Umbilical cord (tissue), 2 donors: ENCODE data around the gene TXN2. TPM values are rescaled to one million over a fixed set of nuclear protein-coding genes. Genes with fewer than 3 reads are reported as not detected.

Experiments used
- DNase-seq: peaks from one replicate; pipeline ENCODE4 v3.0.0-alpha.2; 2015; ENCODE audit warnings: low spot score
- total RNA-seq: library from RNA; depleted of rRNA; stranded (reverse); fragments of >200 nt; gene quantifications from one replicate; pipeline ENCODE4 v1.2.3, GENCODE V29; 2014; ENCODE audit warnings: low replicate concordance; ENCODE audit not compliant: insufficient read depth

Gene TXN2
- total RNA-seq, 1 donor from 2014 or later: 15.2 TPM

DNA sequence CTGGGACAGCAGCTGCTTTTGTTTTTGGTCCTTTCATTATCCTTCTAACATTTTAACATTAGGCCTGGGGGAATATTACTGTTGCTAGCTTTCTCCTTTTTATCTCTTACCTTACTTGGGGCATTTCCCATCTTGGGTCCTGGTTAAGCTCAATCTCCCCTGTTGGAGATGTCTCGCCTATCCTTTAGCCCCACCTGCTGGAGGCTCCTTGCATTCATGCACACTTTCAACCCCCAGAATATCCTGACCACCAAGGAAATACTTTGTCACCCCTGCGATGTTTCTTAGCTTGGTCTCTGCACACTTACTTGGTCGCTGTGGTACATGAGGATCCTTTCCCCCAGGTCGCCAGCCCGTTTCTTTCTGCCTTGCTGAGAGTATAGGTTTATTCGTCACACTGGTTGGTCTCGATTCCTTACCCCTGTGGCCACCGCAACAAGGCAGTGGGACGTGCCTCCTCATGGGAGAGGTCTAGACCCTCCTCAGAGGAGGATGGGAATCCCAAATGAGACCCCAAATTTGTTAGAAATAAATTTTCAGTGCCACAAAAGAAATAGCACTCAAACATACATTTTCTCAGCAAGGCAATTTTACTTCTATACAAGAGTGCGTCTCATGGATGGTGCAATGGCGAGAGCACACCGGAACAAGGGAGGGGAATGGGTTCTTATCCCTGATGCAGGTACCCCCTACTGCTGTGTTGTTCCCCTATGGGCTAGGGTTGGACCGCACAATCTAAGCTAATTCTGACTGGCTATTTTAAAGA, 5.4 kb upstream of the TXN2 start:
- no peak for DNase-seq

DNA sequence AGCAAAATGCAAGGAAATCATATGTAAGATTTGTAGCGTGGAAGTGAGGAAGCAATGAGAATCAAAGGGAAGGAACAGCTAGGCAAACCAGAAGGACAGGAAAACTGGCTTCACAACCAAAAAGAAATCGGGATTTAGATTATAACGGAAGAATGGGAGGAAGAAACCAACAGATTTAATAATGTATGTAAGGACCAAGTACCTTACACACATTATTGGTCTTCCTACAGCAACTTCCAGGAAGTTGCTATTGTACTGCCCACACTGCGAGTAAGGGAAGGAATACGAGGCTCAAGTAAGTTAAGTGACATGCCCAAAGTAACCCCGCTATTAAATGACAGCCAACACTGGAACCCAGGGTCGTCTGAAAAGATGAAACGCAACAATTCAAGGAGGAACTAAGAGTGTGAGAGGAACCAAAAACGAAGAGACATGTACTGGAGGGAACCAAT, 473 bp downstream of the TXN2 start:
- no peak for DNase-seq

DNA sequence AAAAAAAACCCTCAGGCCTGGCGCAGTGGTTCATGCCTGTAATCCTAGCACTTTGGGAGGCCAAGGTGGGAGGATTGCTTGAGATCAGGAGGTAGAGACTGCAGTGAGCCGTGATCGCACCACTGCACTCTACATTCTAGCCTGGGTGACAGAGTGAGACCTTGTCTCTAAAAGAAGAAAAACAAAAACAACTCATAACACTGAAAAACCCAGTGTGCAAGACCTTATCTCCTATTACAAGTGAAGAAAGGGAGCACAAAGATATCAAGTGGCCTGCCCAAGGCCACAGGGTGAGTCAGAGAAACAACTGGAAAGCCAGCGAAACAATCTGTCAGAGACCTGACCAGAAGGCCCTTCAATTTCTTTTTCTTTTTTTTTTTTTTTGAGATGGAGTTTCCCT, 2.5 kb downstream of the TXN2 start:
- no peak for DNase-seq

DNA sequence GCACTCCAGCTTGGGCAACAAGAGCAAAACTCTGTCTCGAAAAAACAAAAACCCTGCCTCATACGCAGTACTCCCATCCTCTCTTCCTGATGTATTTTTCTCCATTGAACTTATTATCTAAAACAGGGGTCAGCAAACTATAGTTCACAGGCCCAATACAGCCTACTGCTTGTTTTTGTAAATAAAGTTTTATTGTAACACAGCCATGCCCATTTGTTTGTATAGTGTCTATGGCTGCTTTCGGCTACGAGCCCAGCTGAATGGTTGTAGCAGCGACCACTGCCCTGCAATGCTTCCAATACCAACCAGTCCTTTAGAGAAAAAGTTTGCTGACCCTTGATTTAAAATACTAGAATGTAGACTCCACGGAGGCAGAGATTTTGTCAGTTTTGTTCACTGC, 6.1 kb downstream of the TXN2 start:
- no peak for DNase-seq

DNA sequence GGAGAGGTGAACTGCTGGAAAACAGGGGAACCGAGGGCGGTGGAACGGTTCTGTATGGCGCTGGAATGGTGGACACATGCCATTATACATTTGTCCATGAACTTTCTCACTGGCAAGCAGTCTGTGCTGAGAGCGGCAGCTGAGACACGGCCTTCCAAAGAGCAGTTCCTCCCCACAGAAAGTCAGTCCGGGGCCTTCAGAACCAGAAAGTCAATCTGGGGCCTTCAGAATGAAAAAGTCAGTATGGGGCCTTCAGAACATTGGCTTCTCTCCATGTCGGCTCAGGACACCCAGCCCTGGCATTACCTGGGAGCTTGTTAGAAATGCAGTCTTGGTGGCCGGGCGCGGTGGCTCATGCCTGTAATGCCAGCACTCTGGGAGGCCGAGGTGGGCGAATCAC, 8.8 kb downstream of the TXN2 start:
- DNase-seq: no peak

DNA sequence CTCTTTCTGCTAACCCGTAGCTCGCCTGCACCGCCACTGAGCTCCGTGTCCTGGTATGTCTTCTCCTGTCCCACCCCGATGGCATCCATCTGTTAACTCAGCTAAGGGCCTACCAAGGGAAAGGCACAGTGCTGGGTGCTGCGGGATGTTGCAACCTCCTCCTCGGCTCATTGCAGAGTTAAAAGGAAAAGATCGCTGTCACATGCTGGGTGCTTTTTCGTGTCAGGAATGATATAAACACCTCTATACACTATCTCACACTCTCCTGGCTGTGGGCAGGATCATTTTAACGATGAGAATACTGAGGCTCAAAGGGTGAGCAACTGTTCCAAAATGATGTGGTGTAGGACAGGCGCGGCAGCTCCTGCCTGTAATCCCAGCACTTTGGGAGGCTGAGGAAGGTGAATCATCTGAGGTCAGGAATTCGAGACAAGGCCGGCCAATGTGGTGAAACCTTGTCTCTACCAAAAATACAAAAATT, 10.1 kb downstream of the TXN2 start:
- DNase-seq: no peak

DNA sequence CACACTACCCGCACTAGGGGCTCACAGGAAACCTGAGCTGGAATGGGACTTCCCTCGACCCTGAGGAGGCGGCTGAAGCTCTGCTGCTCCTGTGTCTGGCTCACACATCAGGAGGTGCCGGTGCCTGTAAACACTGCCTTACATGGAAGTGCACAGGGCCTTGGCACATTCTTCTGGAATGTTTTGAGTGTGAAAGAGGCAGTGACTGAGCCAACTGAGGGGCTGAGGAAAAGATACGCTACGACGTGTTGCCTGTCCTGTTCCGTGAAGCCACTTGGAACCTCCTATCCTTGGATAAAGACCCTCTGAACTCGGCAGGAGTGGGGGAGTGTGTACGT, 10.5 kb downstream of the TXN2 start:
- DNase-seq: no peak

DNA sequence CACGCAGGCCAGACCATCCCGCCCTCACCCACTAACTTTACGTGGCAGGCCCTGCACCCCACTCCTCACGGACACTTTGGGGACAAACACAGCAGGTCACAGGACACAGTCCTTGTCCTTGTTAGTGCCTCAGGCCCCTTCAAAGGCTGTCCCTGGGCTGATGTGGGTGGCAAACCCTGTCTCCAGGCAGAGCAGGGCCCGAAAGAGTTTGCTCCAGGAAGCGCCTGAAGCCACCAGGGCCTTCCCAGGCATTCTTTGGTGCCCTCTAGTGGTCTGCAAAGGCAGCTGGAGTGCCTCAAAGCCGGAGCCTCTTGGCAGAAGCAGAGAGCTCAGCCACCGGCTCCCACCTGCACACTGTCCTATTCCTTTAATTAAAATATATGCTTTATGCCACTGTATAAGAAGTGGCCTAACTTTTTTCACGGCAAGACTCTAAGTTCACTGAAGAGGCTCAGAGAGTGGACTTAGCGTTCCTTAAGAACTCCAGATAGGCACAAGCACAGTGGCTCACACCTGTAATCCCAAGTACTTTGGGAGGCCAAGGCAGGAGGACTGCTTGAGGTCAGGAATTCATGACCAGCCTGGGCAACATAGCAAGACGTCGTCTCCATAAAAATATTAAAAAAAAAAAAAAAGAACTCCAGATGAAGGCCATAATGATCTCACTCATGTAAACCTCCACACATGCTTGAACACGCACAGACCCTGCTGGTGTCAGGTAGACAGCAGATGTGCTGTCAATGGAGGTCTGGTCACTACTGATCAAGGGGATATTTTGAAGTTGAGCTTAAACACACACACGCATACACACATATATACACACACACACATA, 11.1 kb downstream of the TXN2 start:
- peak; percentile 92 for DNase-seq

DNA sequence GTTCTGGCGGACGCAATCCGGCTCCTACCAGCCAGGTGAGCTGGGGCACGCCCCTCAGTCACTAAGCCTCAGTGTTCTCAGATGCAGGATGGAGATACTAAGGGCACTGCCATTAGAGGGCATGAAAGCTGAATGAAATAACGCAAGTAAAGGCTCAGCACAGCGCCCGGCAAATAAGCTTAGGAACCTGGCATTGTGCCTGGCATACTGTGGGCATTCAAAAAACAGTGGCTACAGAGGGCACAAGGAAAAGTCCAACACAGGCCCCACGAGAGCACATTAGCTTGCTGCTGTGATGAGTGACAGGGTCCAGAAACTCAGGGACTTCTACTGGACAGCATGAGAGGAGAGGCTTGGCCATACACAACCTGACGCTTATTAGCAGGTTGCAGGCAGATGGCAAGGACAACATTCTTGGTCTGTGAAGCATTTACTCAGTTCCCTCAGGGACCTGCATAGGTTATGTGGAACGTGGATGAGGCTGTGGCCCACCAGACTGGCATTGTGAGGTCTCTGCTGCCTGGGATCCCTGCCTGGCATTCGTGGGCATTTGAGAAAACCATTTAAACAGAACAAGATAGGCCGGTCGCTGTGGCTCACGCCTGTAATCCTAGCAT, 12.2 kb downstream of the TXN2 start:
- no peak for DNase-seq

DNA sequence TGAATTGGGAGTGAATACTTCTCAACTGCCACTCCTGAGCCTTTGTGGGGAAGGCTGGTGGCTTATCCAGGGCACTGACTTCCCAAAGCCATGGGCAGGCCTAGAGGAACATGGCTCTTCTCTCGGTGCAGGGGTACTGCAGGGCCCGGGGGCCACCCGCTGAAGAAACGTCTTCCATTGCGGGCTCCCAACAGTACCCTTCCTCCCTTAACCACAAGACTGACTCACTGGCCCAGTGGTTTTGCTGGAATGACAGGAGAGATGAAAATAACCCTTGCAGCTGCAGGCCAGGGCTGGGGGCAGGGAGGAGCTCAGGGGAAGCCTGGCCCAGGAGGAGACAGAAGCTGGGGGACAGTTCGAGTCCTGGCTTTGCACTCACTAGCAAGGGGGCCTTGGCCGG, 13.5 kb downstream of the TXN2 start:
- no peak for DNase-seq

DNA sequence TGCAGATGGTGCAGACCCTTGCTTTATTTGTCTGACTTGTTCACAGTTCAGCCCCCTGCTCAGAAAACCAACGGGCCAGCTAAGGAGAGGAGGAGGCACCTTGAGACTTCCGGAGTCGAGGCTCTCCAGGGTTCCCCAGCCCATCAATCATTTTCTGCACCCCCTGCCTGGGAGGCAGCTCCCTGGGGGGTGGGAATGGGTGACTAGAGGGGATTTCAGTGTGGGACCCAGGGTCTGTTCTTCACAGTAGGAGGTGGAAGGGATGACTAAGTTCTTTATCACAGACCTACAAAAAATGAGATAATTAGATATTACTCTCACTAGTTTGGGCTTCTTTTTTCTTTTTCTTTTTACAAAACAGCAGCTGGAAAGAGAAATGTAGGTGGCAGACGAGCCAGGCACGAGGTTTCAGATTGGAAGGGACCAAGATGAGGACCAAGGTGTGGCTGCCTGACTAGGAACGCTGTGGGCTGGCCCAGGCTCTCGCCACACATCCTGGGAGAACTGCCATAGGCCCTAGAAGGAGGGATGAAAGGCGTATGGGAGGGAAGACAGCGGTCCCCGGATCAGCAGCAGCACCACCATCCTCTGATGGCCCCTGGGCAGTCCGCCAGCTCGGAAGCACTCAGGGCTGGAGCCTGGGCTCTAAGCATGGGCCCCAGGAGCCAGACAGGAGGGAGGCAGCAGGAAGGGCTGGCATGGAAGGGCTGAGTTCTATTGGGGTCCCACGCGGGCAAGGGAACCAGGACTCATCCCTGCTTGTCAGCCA, 14.2 kb downstream of the TXN2 start:
- DNase-seq: peak; percentile 77

DNA sequence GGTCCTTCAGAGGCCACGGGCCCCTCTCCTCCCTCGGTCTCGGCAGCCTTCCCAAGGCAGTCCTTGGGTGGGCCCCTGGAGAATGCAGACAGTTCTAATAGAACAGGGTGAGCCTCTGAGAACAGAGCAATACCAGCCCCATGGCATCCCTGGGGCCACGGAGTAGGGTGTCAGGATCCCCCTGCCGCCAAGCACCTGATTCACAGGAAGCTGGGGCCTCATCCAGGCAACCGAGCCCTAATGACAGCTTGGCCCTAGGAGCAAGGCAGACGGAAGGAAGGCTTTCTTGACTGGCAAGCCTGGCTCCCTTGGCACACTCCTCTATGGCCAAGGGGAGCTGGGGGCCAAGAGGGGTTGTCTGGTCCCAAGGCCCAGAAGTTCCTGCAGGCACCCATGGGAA, 15.2 kb downstream of the TXN2 start:
- DNase-seq: no peak

DNA sequence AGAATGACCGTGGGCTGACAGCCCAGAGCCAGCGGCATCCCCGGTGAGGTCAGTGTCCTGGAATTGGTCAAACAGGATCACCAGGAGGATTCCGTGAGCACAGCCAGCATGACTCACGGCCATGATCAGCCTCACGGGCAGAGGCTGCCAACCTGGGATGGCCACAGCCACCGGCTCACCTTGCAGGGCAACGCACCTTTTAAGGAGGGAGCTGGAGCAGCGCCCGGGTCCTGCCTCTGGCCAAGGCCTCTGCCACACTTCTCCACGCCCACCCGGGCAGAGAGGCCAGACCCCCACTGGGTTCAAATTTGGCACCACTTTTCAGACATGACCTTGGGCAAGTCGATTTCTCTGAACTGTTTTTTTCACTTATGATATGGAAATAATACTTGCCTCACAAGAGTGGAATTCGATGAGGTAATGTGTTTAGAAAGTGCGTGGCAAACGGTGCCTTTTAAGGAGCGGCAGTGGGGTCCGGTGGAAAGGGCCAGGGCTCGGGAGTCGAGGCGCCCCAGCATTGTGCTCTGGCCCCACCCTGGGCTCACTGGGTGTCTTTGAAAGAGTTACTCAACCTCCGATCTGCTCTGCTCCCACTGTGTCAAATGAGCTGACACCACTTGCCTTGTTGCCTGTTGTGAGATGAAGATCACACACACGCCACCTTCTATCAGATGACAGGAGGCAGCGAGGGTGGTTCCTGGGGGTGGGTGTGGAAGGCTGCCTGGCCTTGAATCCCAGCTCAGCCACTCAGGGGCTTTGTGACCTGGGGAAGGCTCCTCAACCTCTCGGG, 16.0 kb downstream of the TXN2 start:
- peak; percentile 67 for DNase-seq

DNA sequence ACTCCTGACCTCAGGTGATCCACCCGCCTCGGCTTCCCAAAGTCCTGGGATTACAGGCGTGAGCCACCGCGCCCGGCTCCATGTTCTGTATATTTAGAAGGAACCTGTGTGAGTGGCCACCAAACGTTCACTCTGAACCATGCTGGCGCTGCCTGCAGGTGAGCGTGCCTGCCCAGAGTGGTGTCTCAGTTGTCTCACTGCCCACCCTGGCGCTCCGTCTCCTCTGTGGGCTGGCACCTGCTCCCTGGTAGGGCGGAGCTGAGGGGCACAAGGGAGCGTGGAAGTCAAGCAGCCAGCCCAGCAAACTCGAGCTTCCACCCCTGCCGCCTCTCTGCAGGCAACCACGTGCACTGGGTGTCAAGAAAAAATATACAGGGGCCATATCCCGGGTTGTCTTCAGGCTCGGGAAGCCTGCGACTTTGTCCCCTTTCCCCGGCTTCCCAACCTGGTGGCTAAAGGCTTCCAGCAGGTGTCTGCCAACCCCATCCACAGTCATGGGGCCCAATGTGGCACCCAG, 16.7 kb downstream of the TXN2 start:
- no peak for DNase-seq

DNA sequence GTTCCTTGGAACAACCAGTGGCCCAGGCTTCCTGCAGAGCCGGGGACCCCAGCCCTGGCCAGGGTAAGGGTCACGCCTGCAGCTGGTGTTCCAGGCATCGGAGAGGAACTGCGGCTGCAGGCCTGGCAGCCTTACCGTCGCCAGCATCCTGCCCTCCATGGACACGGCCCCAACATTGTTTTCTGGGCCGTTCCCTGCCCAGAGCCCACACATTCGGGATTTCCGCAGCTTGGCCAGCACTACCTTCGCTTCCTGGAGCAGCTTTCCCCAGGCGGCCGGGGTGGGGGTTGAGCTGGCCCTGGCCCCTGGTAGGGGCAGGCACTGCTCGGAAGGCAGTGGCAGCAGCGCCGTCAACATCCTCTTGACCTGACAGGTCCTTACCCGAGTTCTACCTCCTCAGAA, 17.7 kb downstream of the TXN2 start:
- DNase-seq: no peak

DNA sequence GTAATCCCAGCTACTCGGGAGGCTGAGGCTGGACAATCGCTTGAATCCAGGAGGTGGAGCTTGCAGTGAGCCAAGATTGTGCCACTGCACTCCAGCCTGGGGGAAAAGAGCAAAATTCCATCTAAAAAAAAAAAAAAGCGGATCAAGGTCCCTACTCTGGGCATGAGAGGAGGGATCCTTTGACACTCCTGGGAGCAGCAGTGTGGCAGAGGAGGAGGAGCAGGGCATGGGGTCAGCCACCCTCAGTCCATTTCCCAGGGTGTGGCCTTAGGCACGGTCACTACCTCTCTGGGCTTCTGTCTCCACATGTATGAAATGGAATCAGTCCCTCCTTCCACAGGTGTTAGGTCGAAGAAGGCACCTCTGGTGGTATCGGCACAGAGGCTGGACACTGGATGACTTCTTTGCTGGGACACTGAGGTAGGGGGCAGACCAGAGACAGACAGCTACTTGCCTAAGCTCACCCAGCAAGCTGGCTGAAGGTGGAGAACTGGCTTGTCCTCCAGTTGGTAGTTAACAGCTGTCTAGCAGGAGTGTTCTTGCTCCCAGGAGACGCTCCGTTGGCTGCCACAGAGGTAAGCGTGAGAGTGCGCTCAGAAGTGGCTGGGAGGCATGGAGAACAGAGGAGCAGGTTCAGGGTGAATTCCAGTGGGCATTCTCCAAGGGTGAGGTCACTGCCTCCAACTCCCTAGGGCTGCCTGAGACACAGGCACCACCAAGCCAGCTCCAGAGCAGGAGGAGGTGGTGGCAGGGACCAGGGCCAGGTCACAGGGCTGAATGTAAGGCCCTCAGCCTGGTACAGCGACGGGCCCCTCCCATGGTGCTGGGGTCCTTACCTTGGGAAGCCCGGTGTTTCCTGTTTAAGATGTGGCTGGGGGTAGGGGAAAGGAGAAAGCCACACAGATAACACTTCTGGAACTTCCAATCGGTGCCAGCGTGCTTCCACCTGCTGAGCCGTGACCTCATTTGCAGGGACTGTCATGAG, 19.5 kb downstream of the TXN2 start:
- peak; percentile 81 for DNase-seq

DNA sequence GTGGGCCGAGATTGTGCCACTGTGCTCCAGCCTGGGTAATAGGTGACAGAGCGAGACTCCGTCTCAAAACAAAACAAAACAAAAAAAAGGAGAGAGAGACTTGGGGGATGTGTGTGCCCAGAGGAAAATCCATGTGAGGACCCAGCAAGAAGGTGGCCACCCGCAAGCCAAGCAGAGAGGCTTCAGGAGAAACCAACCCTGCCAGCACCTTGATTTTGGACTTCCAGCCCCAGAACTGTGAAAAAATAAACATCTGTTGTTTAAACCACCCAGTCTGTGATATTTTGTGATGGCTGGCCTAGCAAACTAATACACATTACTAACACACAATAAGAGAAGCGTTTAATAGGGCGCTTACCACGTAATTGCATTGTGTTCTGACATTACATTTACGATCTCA, 21.2 kb downstream of the TXN2 start:
- DNase-seq: no peak

DNA sequence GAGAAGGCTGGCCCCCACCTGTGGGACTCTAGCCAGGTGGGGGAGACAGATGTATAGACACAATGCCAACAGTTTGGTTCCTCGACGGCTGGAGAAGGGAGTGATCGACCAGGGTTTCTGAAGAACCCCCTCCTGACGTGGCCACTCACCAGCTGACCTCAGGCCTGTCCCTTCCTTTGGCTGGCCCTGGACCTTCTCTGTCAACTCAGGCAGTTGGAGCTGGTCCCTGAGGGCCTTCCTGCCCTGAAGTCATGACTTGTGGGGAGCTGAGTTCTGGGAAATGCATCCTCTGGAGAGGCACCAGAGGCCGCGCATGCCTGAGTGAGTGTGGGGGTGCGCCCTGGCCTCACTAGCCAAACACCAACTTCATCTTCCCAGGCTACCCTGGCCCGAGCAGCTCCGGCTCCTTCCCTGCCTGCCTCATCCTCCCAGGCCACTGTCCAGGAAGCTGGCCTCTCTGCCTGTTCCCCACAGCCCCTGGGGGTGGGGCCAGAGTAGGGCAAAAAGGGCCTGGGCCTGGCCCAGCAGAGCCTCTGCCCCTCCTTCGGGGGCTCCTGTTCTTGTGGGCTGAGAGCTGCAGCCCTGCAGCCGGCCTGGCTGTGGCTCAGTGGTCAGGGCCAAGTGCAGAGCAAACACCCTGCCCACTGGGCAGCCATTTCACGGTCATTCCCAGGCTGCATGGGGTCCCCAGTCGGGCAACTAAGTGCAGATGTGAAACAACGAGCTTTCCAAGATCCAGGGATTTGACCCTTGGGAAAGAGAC, 23.6 kb downstream of the TXN2 start:
- no peak for DNase-seq

DNA sequence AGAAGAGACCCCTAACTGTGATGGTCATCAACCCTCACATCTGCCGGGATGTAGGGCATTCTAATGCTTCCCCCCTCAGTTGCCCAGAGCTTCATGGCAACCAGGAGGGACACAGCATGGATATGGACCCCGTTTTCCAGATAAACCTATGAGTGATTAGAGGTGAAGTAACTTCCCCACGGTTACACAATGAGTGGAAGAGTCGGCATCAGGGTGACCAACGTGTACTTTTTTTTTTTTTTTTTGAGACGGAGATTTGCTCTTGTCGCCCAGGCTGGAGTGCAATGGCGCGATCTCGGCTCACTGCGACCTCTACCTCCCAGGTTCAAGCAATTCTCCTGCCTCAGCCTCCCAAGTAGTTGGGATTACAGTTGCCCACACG, 25.0 kb downstream of the TXN2 start:
- DNase-seq: no peak
